Endodermal cell (in vitro differentiated cells): ENCODE measurements around the gene RNF169. TPM values are rescaled to one million over a fixed set of nuclear protein-coding genes. Genes with fewer than 3 reads are reported as not detected.

Source experiments
- DNase-seq: peaks from one replicate; pipeline ENCODE4 v3.0.0-alpha.2; 2017
- H3K27ac ChIP-seq: 2 replicates; pipeline ENCODE4 v1.5.1; 2013; ENCODE audit warnings: mild to moderate bottlenecking, low read depth, low read length, moderate library complexity
- H3K27me3 ChIP-seq: 2 replicates; pipeline ENCODE4 v1.6.1; 2013; ENCODE audit warnings: mild to moderate bottlenecking, low read length, moderate library complexity; ENCODE audit not compliant: insufficient read depth, control insufficient read depth, poor library complexity, severe bottlenecking
- H3K36me3 ChIP-seq: 2 replicates; pipeline ENCODE4 v1.7.0; 2013; ENCODE audit warnings: mild to moderate bottlenecking, low read length, moderate library complexity; ENCODE audit not compliant: control insufficient read depth, insufficient read depth
- H3K4me1 ChIP-seq: one replicate; pipeline ENCODE4 v1.7.0; 2013; ENCODE audit warnings: low read length; ENCODE audit not compliant: control insufficient read depth, insufficient read depth
- H3K4me3 ChIP-seq: 2 replicates; pipeline ENCODE4 v1.5.1; 2013; ENCODE audit warnings: mild to moderate bottlenecking, low read length, moderate library complexity
- H3K9ac ChIP-seq: 2 replicates; pipeline ENCODE4 v1.6.1; 2013; ENCODE audit warnings: mild to moderate bottlenecking, low read length, moderate library complexity; ENCODE audit not compliant: poor library complexity, severe bottlenecking; ENCODE audit errors: extremely low read depth
- H3K9me3 ChIP-seq: 2 replicates; pipeline ENCODE4 v1.6.1; 2013; ENCODE audit warnings: mild to moderate bottlenecking, low read length, moderate library complexity; ENCODE audit not compliant: control insufficient read depth
- H3K27ac Mint-ChIP-seq: 2 replicates; pipeline ENCODE4 v1.8.0; 2020; ENCODE audit warnings: mixed read lengths
- H3K27me3 Mint-ChIP-seq: 2 replicates; pipeline ENCODE4 v1.8.0; 2021; ENCODE audit warnings: mild to moderate bottlenecking, mixed read lengths; ENCODE audit not compliant: insufficient read depth
- H3K36me3 Mint-ChIP-seq: 2 replicates; pipeline ENCODE4 v1.8.0; 2020; ENCODE audit warnings: low read depth, mixed read lengths
- H3K4me1 Mint-ChIP-seq: 2 replicates; pipeline ENCODE4 v1.8.0; 2020; ENCODE audit warnings: mixed read lengths
- H3K4me3 Mint-ChIP-seq: 2 replicates; pipeline ENCODE4 v1.8.0; 2020; ENCODE audit warnings: mild to moderate bottlenecking, moderate library complexity, mixed read lengths
- H3K9me3 Mint-ChIP-seq: 2 replicates; pipeline ENCODE4 v1.8.0; 2020; ENCODE audit warnings: mild to moderate bottlenecking, mixed read lengths
- CTCF ChIP-seq: fragments of 200-600 bp; sonication (generic); conservative IDR thresholded peaks from 2 replicates; pipeline ENCODE4 v1.5.0; 2021; ENCODE audit warnings: antibody characterized with exemption, mild to moderate bottlenecking
- WGBS, 2 experiments: methylation state at CpG; one replicate each; pipeline versions ENCODE4 v1.1.5 to v1.1.7; 2013; ENCODE audit warnings: missing lambda C conversion rate in 2 of 2, mixed read lengths in 1 of 2; ENCODE audit not compliant: insufficient coverage in 1 of 2, insufficient read length in 1 of 2; 5-methylcytosine and 5-hydroxymethylcytosine counted together
- total RNA-seq, 2 donors: library from RNA; stranded (reverse); fragmentation: NEBNext Ultra II Directional in 1 of 2; extraction: Animal tissue kit (Norgen Biotek cat#: 25700) in 1 of 2; gene quantifications; 2 replicates in 1 of 2; 3 replicates in 1 of 2; pipeline ENCODE4 v1.2.1, GENCODE V29; 2021

Gene RNF169
- total RNA-seq, 2 donors from 2014 or later: 18.3 to 23.6 TPM

- H3K27ac Mint-ChIP-seq: no peak overlapping the region
- H3K4me1 Mint-ChIP-seq: peaks cover 14% of the 10 kb centered on the region
- H3K36me3 Mint-ChIP-seq: no peaks in the 10 kb centered on the region
- 88 to 95% methylated on average over 1 to 3 of the region's 3 CpGs for WGBS, 2 experiments
- H3K4me3 ChIP-seq: no peak overlapping the region
- H3K4me3 Mint-ChIP-seq: no peak overlapping the region
- no peak for TF ChIP-seq CTCF
- no peak overlapping the region for H3K9ac ChIP-seq
- no peaks in the 10 kb centered on the region for H3K27me3 ChIP-seq
- no peak for DNase-seq
- H3K27me3 Mint-ChIP-seq: no peaks in the 10 kb centered on the region
- no peaks in the 10 kb centered on the region for H3K9me3 Mint-ChIP-seq
- H3K36me3 ChIP-seq: no peaks in the 10 kb centered on the region
- no peak overlapping the region for H3K27ac ChIP-seq
- H3K9me3 ChIP-seq: no peaks in the 10 kb centered on the region
- peaks cover 9% of the 10 kb centered on the region for H3K4me1 ChIP-seq
Measured at GRCh38 chr11:74707182-74707581, 41.5 kb upstream of the RNF169 start.

GRCh38 chr11:74707602-74708510 lies 40.8 kb upstream of the RNF169 start:
- H3K9me3 Mint-ChIP-seq: no peaks in the 10 kb centered on the region

GRCh38 chr11:74709175-74709574 lies 39.5 kb upstream of the RNF169 start:
- Mint-ChIP-seq H3K4me3 (no peak overlapping the region), H3K9me3 (no peaks in the 10 kb centered on the region), H3K27me3 (no peaks in the 10 kb centered on the region), H3K4me1 (peaks cover 14% of the 10 kb centered on the region), H3K36me3 (no peaks in the 10 kb centered on the region), H3K27ac (no peak overlapping the region)
- no peak overlapping the region for H3K9ac ChIP-seq
- no peaks in the 10 kb centered on the region for H3K36me3 ChIP-seq
- no peak for DNase-seq
- H3K27me3 ChIP-seq: no peaks in the 10 kb centered on the region
- H3K9me3 ChIP-seq: no peaks in the 10 kb centered on the region
- 63 to 100% methylated on average over 1 to 3 of the region's 3 CpGs for WGBS, 2 experiments
- no peak for TF ChIP-seq CTCF
- peaks cover 9% of the 10 kb centered on the region for H3K4me1 ChIP-seq
- no peak overlapping the region for H3K27ac ChIP-seq
- H3K4me3 ChIP-seq: no peak overlapping the region

More at GRCh38 chr11:74707602-74708510, 40.8 kb upstream of the RNF169 start:
- Mint-ChIP-seq H3K4me1 (peaks cover 14% of the 10 kb centered on the region), H3K36me3 (no peaks in the 10 kb centered on the region), H3K4me3 (no peak overlapping the region), H3K27me3 (no peaks in the 10 kb centered on the region), H3K27ac (no peak overlapping the region)
- H3K36me3 ChIP-seq: no peaks in the 10 kb centered on the region
- H3K9ac ChIP-seq: no peak overlapping the region
- peaks cover 9% of the 10 kb centered on the region for H3K4me1 ChIP-seq
- TF ChIP-seq CTCF: no peak
- DNase-seq: no peak
- H3K27ac ChIP-seq: no peak overlapping the region
- WGBS, 2 experiments: 73 to 79% methylated on average over 5 to 10 of the region's 10 CpGs
- no peak overlapping the region for H3K4me3 ChIP-seq
- no peaks in the 10 kb centered on the region for H3K27me3 ChIP-seq
- no peaks in the 10 kb centered on the region for H3K9me3 ChIP-seq
